ENCODE measurements around the gene RNASEH1.

Gene RNASEH1

DNA sequence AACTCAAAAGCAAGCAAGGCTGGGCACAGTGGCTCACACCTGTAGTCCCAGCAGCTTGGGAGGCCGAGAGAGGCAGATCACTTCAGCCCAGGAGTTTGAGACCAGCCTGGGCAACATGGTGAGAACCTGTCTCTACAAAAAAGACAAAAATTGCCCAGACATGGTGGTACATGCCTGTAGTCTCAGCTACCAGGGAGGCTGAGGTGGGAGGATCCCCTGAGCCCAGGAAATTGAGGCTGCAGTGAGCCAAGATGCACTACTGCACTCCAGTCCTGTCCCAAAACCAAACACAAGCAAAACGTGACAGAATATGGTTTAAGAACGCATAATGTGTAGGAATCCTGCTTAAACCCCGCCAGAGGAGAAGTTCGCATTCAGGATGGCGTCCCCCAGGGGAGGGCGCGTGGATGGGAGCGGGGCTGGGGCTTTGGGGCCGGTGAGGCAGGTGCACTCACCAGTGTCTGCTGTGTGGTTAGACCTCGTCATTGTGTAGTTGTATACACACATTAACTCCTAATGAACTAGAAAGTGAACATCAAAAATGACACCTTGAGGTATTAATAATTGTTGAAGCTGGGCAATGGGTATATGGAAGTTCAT lies 42.2 kb upstream of the RNASEH1 start:
- no peak overlapping the region for H3K4me3 ChIP-seq (ENCODE audit: extremely low read depth, insufficient read depth, low read length, poor library complexity, severe bottlenecking)
- no peaks in the 10 kb centered on the region for H3K9me3 ChIP-seq (ENCODE audit: control insufficient read depth, low read length)
- H3K36me3 ChIP-seq (ENCODE audit: control insufficient read depth, insufficient read depth, low read length): no peaks in the 10 kb centered on the region
- H3K4me1 ChIP-seq (ENCODE audit: control insufficient read depth, insufficient read depth, low read length, poor library complexity, severe bottlenecking): peaks cover 4% of the 10 kb centered on the region
- WGBS, 2 experiments (ENCODE audit: insufficient coverage in 2 of 2): 81 to 95% methylated on average over 6 to 9 of the region's 11 CpGs
- no peak overlapping the region for H3K27ac ChIP-seq (ENCODE audit: low read depth, low read length, severe bottlenecking)

DNA sequence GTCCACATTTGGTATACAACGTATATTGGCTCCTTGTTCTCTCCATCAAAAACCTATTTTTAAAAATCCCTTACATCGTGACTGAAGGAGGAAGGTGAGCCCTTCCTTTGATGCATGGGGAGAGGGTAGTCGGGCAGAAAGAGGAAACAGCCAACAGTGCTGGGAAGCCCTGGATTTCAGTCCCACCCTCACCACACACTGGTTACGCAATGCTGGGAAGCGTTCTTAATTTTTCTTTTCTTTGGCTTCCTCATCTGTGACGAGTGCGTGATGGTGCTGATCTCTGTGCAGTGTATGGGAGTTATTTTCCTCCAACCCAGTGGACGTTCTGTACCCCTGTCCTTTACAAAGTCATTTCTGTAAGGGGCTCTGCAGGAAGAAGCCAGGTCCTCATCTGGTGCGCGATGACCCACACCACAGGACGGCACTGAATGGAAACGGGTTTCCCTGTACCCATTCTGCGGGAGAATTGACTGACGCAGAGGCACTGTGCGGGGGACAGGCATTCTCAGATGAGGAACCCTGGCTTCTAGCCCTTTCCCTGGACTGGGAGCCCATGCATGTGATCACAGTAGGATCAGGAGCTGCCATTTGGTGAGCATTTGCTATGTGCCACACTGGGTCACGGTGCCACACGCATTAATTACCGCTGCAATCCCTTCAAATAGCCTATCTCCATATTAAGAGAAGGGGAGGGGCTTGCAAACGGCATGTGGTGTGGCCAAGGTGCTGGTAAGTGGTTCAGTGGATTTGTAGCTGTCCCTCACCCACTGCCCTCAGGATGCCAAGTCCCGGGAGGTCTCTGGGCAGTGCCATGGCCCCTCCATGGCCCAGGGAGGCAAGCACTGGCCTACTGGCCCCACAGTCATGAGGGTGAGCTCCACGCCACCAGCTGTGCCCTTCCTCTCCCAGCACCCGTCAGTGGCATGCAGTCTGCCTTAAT lies 41.0 kb upstream of the RNASEH1 start:
- no peaks in the 10 kb centered on the region for H3K9me3 ChIP-seq (ENCODE audit: control insufficient read depth, low read length)
- no peaks in the 10 kb centered on the region for H3K36me3 ChIP-seq (ENCODE audit: control insufficient read depth, insufficient read depth, low read length)
- no peak overlapping the region for H3K27ac ChIP-seq (ENCODE audit: low read depth, low read length, severe bottlenecking)
- 92 to 99% methylated on average over 10 of the region's 22 CpGs for WGBS, 2 experiments (ENCODE audit: insufficient coverage in 2 of 2)
- H3K4me1 ChIP-seq (ENCODE audit: control insufficient read depth, insufficient read depth, low read length, poor library complexity, severe bottlenecking): peaks cover 4% of the 10 kb centered on the region
- H3K4me3 ChIP-seq (ENCODE audit: extremely low read depth, insufficient read depth, low read length, poor library complexity, severe bottlenecking): no peak overlapping the region

DNA sequence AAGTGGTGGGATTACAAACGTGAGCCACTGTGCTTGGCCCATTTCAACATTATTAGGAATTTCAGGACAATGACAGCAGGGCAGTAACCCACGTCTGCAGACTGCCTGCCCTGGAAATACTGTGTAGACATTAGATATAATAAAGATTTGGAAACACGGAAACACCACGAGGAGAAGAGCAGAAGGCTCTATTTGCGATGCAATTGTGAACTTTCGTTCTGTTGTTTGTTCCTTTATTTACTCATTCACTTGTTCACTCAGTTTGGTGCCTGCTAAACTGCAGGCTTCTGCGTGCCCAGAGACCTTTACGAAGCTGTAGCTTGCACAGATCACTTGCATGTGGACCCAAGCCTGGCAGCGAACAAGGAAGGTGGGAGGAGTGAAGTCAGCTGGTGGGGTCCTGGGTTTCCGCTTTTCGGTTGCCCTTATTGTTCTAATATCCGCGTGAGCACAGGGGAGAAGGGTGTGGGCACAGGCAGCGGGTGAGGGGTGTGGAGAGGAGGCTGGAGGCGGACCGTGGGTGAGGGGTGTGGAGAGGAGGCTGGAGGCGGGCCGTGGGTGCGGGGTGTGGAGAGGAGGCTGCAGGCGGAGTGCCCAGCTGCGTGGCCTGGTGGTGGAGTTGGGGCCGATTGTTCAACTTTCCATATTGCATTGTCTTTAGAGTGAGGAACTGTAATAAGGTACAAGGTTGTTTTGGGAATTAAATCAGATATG lies 40.2 kb upstream of the RNASEH1 start:
- Histone ChIP-seq H3K9me3 (ENCODE audit: control insufficient read depth, low read length) (no peaks in the 10 kb centered on the region), H3K4me1 (ENCODE audit: control insufficient read depth, insufficient read depth, low read length, poor library complexity, severe bottlenecking) (peaks cover 4% of the 10 kb centered on the region), H3K27ac (ENCODE audit: low read depth, low read length, severe bottlenecking) (no peak overlapping the region), H3K4me3 (ENCODE audit: extremely low read depth, insufficient read depth, low read length, poor library complexity, severe bottlenecking) (no peak overlapping the region), H3K36me3 (ENCODE audit: control insufficient read depth, insufficient read depth, low read length) (no peaks in the 10 kb centered on the region)
- WGBS, 2 experiments (ENCODE audit: insufficient coverage in 2 of 2): 84 to 93% methylated on average over 16 to 20 of the region's 22 CpGs

DNA sequence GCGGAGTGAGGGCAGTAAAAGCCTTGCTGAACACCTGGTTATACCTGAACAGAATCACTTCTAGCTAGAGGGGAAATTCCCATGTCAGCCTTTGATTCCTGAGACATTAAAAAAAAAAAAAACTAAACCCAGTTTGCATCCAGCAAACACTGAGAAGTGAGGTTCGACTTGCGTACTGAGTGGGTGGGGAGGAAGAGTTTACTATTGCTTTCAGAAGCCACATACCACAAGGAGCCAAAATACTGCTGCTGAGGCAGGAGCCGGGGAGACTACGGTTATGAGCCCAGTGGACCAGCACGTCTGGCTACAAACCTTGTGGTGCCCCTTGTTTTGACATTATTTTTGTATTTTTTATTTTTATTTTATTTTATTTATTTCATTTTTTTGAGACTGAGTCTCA lies 39.4 kb upstream of the RNASEH1 start:
- Histone ChIP-seq H3K9me3 (ENCODE audit: control insufficient read depth, low read length) (no peaks in the 10 kb centered on the region), H3K27ac (ENCODE audit: low read depth, low read length, severe bottlenecking) (no peak overlapping the region), H3K36me3 (ENCODE audit: control insufficient read depth, insufficient read depth, low read length) (no peaks in the 10 kb centered on the region), H3K4me1 (ENCODE audit: control insufficient read depth, insufficient read depth, low read length, poor library complexity, severe bottlenecking) (peaks cover 4% of the 10 kb centered on the region), H3K4me3 (ENCODE audit: extremely low read depth, insufficient read depth, low read length, poor library complexity, severe bottlenecking) (no peak overlapping the region)
- 100% methylated on average over 1 to 2 of the region's 6 CpGs for WGBS, 2 experiments (ENCODE audit: insufficient coverage in 2 of 2)

DNA sequence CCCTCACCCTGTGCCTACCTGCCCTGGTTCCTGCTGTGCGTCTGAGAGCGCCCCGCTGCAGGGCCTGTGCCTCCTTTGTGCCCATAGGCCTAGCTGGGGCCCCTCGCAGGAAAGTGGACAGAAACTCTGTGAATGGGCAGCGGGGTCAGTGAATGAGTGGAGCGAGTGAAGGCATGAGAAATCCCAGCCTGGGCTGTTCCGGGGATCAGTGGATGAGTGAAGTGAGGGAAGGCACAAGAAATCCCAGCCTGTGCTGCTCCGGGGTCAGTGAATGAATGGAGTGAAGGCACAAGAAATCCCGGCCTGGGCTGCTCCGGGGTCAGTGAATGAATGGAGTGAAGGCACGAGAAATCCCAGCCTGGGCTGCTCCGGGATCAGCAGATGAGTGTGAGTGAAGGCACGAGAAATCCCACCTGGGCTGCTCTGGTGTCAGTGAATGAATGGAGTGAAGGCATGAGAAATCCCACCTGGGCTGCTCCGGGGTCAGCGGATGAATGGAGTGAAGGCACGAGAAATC lies 38.8 kb upstream of the RNASEH1 start:
- H3K4me1 ChIP-seq (ENCODE audit: control insufficient read depth, insufficient read depth, low read length, poor library complexity, severe bottlenecking): peaks cover 4% of the 10 kb centered on the region
- no peak overlapping the region for H3K4me3 ChIP-seq (ENCODE audit: extremely low read depth, insufficient read depth, low read length, poor library complexity, severe bottlenecking)
- H3K27ac ChIP-seq (ENCODE audit: low read depth, low read length, severe bottlenecking): no peak overlapping the region
- no peaks in the 10 kb centered on the region for H3K36me3 ChIP-seq (ENCODE audit: control insufficient read depth, insufficient read depth, low read length)
- no peaks in the 10 kb centered on the region for H3K9me3 ChIP-seq (ENCODE audit: control insufficient read depth, low read length)
- WGBS, 2 experiments (ENCODE audit: insufficient coverage in 2 of 2): 91 to 93% methylated on average over 16 of the region's 16 CpGs

DNA sequence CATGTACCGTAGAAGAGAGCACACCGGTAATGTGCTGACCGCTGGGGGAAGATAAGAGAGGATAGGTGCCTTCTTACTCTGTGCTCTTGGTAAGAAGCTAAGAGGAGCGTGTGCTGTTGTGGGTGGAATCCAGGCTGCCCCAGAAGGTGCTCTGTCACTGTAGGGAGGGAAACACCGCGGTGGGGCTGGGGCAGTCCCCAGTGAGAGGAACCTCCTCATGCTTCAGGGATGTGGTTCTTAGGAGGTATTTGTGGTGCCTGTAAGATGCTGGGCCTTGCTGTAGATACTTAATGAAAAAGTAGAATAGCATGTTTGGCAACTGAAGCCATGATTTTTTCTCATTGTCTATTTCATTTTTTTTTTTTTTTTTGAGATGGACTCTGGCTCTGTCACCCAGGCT lies 37.9 kb upstream of the RNASEH1 start:
- H3K4me3 ChIP-seq (ENCODE audit: extremely low read depth, insufficient read depth, low read length, poor library complexity, severe bottlenecking): no peak overlapping the region
- no peaks in the 10 kb centered on the region for H3K9me3 ChIP-seq (ENCODE audit: control insufficient read depth, low read length)
- WGBS, 2 experiments (ENCODE audit: insufficient coverage in 2 of 2): 91 to 98% methylated on average over 6 of the region's 6 CpGs
- H3K4me1 ChIP-seq (ENCODE audit: control insufficient read depth, insufficient read depth, low read length, poor library complexity, severe bottlenecking): peaks cover 4% of the 10 kb centered on the region
- no peak overlapping the region for H3K27ac ChIP-seq (ENCODE audit: low read depth, low read length, severe bottlenecking)
- H3K36me3 ChIP-seq (ENCODE audit: control insufficient read depth, insufficient read depth, low read length): no peaks in the 10 kb centered on the region

DNA sequence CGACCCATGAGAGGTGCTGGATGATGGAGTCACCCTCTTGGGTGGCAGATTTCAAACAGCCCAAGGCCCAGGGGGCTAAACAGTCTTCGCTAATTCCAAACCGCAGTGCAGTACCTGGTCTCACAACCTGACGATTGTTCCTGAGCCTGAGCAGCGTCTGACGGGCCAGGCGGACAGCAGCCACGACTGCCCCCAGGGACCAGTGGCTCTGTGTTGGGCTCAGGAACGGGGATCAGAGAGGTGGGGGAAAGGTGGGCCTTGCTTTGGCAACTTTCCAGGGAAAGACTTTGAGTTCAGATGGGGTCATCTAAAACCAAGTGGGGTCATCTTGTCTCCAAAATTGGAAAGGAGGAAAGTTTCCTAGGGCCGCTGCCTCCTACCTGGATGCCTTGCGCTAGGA lies 37.3 kb upstream of the RNASEH1 start:
- no peaks in the 10 kb centered on the region for H3K36me3 ChIP-seq (ENCODE audit: control insufficient read depth, insufficient read depth, low read length)
- H3K4me1 ChIP-seq (ENCODE audit: control insufficient read depth, insufficient read depth, low read length, poor library complexity, severe bottlenecking): peaks cover 4% of the 10 kb centered on the region
- no peak overlapping the region for H3K4me3 ChIP-seq (ENCODE audit: extremely low read depth, insufficient read depth, low read length, poor library complexity, severe bottlenecking)
- no peaks in the 10 kb centered on the region for H3K9me3 ChIP-seq (ENCODE audit: control insufficient read depth, low read length)
- H3K27ac ChIP-seq (ENCODE audit: low read depth, low read length, severe bottlenecking): no peak overlapping the region
- 92 to 97% methylated on average over 11 of the region's 11 CpGs for WGBS, 2 experiments (ENCODE audit: insufficient coverage in 2 of 2)

DNA sequence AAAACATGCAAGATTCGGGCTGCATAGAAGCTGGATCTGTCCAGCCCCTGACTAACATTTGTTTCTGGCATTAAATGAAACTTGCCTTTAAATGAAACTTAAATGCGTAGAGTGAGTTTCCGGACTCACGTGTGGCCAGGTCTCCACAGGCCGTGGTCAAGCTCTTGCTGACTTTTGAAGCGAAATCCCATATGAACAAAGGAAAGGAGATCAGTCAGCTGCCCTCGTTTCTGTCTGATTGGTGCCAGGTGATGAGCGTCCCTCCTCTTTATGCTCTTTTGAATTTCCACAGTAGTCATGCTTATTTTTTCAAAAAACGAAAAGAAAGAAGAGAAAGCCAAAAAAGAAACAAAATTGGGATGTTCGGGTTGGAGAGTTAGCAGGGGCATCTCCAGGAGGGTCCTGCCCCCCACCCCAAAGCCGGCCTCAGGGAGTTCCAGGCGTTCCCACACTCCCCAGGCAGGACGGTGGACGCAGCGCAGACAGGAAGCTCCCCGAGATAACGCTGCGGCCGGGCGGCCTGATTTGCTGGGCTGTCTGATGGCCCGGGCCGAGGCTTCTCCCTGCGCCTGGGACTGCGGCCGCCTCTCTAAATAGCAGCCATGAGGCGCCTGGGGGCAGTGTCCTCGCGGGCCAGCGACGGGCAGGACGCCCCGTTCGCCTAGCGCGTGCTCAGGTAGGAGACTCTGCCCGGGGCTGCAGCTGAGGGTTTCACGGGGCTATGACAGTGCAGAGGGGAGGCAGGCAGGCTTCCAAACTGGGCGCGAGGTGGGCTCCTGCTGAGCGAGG lies 36.6 kb upstream of the RNASEH1 start, which contains the start of gene COLEC11:
COLEC11 (plus strand) TSS at position 620 of the 789 bp plus-strand sequence. CDS start 9,229 bp downstream, outside the sequence.
- H3K9me3 ChIP-seq (ENCODE audit: control insufficient read depth, low read length): no peaks in the 10 kb centered on the region
- H3K36me3 ChIP-seq (ENCODE audit: control insufficient read depth, insufficient read depth, low read length): no peaks in the 10 kb centered on the region
- no peak within 1 kb of the TSS for H3K27ac ChIP-seq (ENCODE audit: low read depth, low read length, severe bottlenecking)
- H3K4me1 ChIP-seq (ENCODE audit: control insufficient read depth, insufficient read depth, low read length, poor library complexity, severe bottlenecking): peaks cover 4% of the 10 kb centered on the region
- 91 to 92% methylated on average over 34 to 37 of the region's 40 CpGs for WGBS, 2 experiments (ENCODE audit: insufficient coverage in 2 of 2)
- H3K4me3 ChIP-seq (ENCODE audit: extremely low read depth, insufficient read depth, low read length, poor library complexity, severe bottlenecking): no peak within 1 kb of the TSS

DNA sequence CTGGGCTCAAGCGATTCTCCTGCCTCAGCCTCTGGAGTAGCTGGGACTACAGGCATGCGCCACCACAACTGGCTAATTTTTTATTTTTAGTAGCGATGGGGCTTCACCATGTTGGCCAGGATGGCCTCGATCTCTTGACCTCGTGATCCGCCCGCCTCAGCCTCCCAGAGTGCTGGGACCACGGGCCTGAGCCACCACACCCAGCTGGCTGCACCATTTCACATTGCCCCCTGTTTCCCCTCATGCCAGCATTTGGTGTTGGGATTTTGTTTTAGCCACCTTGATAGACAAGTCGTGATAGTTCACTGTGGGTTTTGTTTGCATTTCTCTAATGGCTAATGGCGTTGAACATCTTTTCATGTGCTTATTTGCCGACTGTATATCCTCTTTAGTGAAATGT lies 31.0 kb upstream of the RNASEH1 start:
- H3K27ac ChIP-seq (ENCODE audit: low read depth, low read length, severe bottlenecking): no peak overlapping the region
- no peaks in the 10 kb centered on the region for H3K4me1 ChIP-seq (ENCODE audit: control insufficient read depth, insufficient read depth, low read length, poor library complexity, severe bottlenecking)
- no peak overlapping the region for H3K4me3 ChIP-seq (ENCODE audit: extremely low read depth, insufficient read depth, low read length, poor library complexity, severe bottlenecking)
- 88 to 96% methylated on average over 11 of the region's 11 CpGs for WGBS, 2 experiments (ENCODE audit: insufficient coverage in 2 of 2)
- no peaks in the 10 kb centered on the region for H3K9me3 ChIP-seq (ENCODE audit: control insufficient read depth, low read length)
- peaks cover 20% of the 10 kb centered on the region for H3K36me3 ChIP-seq (ENCODE audit: control insufficient read depth, insufficient read depth, low read length)

DNA sequence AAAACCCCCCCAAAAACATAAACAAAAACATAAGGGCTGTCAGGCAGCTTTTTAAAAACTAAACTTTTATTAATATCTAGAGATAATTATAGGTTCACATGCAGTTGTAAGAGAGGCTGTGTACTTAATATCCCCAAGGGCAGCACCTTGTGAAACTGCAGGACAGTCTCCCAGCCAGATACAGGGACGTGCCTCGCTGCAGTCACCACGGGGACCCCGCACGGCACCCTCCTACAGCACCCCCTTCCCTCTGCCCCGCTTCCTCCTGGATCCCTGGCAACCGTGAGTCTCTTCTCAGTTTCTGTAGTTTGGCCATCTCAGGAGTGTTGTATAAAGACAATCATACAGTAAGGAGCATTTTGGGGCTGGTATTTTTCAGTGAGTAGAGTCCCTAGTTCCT lies 30.0 kb upstream of the RNASEH1 start:
- Histone ChIP-seq H3K9me3 (ENCODE audit: control insufficient read depth, low read length) (no peaks in the 10 kb centered on the region), H3K4me3 (ENCODE audit: extremely low read depth, insufficient read depth, low read length, poor library complexity, severe bottlenecking) (no peak overlapping the region), H3K36me3 (ENCODE audit: control insufficient read depth, insufficient read depth, low read length) (peaks cover 30% of the 10 kb centered on the region), H3K4me1 (ENCODE audit: control insufficient read depth, insufficient read depth, low read length, poor library complexity, severe bottlenecking) (no peaks in the 10 kb centered on the region), H3K27ac (ENCODE audit: low read depth, low read length, severe bottlenecking) (no peak overlapping the region)
- WGBS, 2 experiments (ENCODE audit: insufficient coverage in 2 of 2): 88 to 100% methylated on average over 3 of the region's 7 CpGs

Data from mesodermal cell (in vitro differentiated cells).